ENCODE data around the gene C1QTNF3.
"Not testable (repeated sequence)": the region's sequence is repeated elsewhere in the genome, so short reads cannot be mapped to it uniquely, and the experiment has no call there.

GRCh38 chr5:34083898-34084297 is 40.9 kb upstream of the C1QTNF3 start:
- TF ChIP-seq CTCF (IDR thresholded peaks at IDR 0.05; ENCODE audit: low read depth, low read length, poor library complexity, severe bottlenecking); EZH2phosphoT487 (IDR thresholded peaks at IDR 0.05; ENCODE audit: borderline replicate concordance, low read length): not testable (repeated sequence)

All from DOHH2 (cell line).